Upper lobe of right lung (tissue), 1 donor: Measurements from ENCODE around the gene KANSL1. TPM values are rescaled to one million over a fixed set of nuclear protein-coding genes. Genes with fewer than 3 reads are reported as not detected.
"Not testable (repeated sequence)": the region's sequence is repeated elsewhere in the genome, so short reads cannot be mapped to it uniquely, and the experiment has no call there.

Source experiments
- ATAC-seq: fragments of 200-7000 bp; cut with Tn5 transposase; one replicate; pipeline ENCODE4 v1.9.1; 2020; ENCODE audit warnings: mild to moderate bottlenecking, moderate library complexity
- DNase-seq: peaks from one replicate; pipeline ENCODE4 v3.0.0-alpha.2; 2020
- H3K27ac ChIP-seq: fragments of 200-600 bp; one replicate; pipeline ENCODE4 v1.8.0; 2022
- H3K27me3 ChIP-seq: fragments of 200-600 bp; one replicate; pipeline ENCODE4 v1.8.0; 2022; ENCODE audit warnings: mild to moderate bottlenecking
- H3K36me3 ChIP-seq: fragments of 200-600 bp; one replicate; pipeline ENCODE4 v1.8.0; 2022
- H3K4me1 ChIP-seq: fragments of 200-600 bp; one replicate; pipeline ENCODE4 v1.8.0; 2022
- H3K4me3 ChIP-seq: fragments of 200-600 bp; one replicate; pipeline ENCODE4 v1.8.0; 2022; ENCODE audit warnings: mild to moderate bottlenecking
- H3K9me3 ChIP-seq: fragments of 200-600 bp; one replicate; pipeline ENCODE4 v1.8.0; 2022
- CTCF ChIP-seq: fragments of 200-600 bp; IDR thresholded peaks from one replicate; pipeline ENCODE4 v1.8.0; 2022; ENCODE audit warnings: antibody characterized with exemption
- intact Hi-C: fragments of 100-400 bp; cut with DNase I; formaldehyde crosslinking; loops from one replicate; pipeline ENCODE4 v1.11.0; 2022
- total RNA-seq: library from RNA; stranded (reverse); fragmentation: NEBNext Ultra II Directional; extraction: Animal tissue kit (Norgen Biotek cat#: 25700); gene quantifications from one replicate; pipeline ENCODE4 v1.2.1, GENCODE V29; 2021
- donor health status: DM: no; HTN: yes; CAD: no; lungs with severe emphysema.

Gene KANSL1
- total RNA-seq, 1 donor from 2014 or later: 69.8 TPM

- DNase-seq (peak; percentile 57), ATAC-seq (no peak)
- H3K9me3 ChIP-seq: no peaks in the 10 kb centered on the region
- H3K27me3 ChIP-seq: no peaks in the 10 kb centered on the region
- intact Hi-C loops: no loop called here
- no peak for TF ChIP-seq CTCF
- H3K4me3 ChIP-seq: no peak overlapping the region
- peaks cover 16% of the 10 kb centered on the region for H3K36me3 ChIP-seq
- no peak overlapping the region for H3K27ac ChIP-seq
- no peaks in the 10 kb centered on the region for H3K4me1 ChIP-seq
These were observed 169.3 kb downstream of the KANSL1 start for GRCh38 chr17:46023783-46024388.

- H3K4me3 ChIP-seq, H3K27ac ChIP-seq, intact Hi-C loops, H3K27me3 ChIP-seq, H3K9me3 ChIP-seq, H3K4me1 ChIP-seq, ATAC-seq: not testable (repeated sequence)
- DNase-seq: peak; percentile 40
- H3K36me3 ChIP-seq: peaks cover 12% of the 10 kb centered on the region
These were observed 169.9 kb downstream of the KANSL1 start for GRCh38 chr17:46023366-46023765.

- no peak for ATAC-seq
- Histone ChIP-seq H3K36me3 (no peaks in the 10 kb centered on the region), H3K27me3 (no peaks in the 10 kb centered on the region), H3K4me1 (no peaks in the 10 kb centered on the region), H3K4me3 (no peak overlapping the region), H3K27ac (peak overlapping the region; percentile 36), H3K9me3 (no peaks in the 10 kb centered on the region)
- DNase-seq: no peak
- TF ChIP-seq CTCF: no peak
- intact Hi-C loops: no loop called here
These were observed 172.2 kb downstream of the KANSL1 start for GRCh38 chr17:46020998-46021397.

GRCh38 chr17:46020023-46020761, 173.0 kb downstream of the KANSL1 start:
- H3K27me3 ChIP-seq: no peaks in the 10 kb centered on the region
- no peak overlapping the region for H3K4me3 ChIP-seq
- DNase-seq (no peak), ATAC-seq (peak; percentile 83)
- H3K4me1 ChIP-seq: no peaks in the 10 kb centered on the region
- peak overlapping the region; percentile 36 for H3K27ac ChIP-seq
- H3K9me3 ChIP-seq: no peaks in the 10 kb centered on the region
- intact Hi-C loops: no loop called here
- TF ChIP-seq CTCF: no peak
- no peaks in the 10 kb centered on the region for H3K36me3 ChIP-seq

GRCh38 chr17:46019408-46019925, 173.8 kb downstream of the KANSL1 start:
- ATAC-seq, H3K9me3 ChIP-seq, H3K4me3 ChIP-seq, intact Hi-C loops, DNase-seq, H3K36me3 ChIP-seq, H3K27me3 ChIP-seq, H3K4me1 ChIP-seq: not testable (repeated sequence)
- H3K27ac ChIP-seq: peak overlapping the region; percentile 36

GRCh38 chr17:46013502-46014165, 179.6 kb downstream of the KANSL1 start:
- no peak for TF ChIP-seq CTCF
- ATAC-seq (no peak), DNase-seq (no peak)
- Histone ChIP-seq H3K4me3 (no peak overlapping the region), H3K9me3 (no peaks in the 10 kb centered on the region), H3K4me1 (no peaks in the 10 kb centered on the region), H3K36me3 (no peaks in the 10 kb centered on the region), H3K27me3 (no peaks in the 10 kb centered on the region), H3K27ac (no peak overlapping the region)
- intact Hi-C loops: no loop called here
